Activated naive CD8-positive, alpha-beta T cell treated with anti-CD3 and anti-CD28 coated beads for 36 hours (primary cell): Measurements from ENCODE around the gene MYLIP. TPM values are rescaled to one million over a fixed set of nuclear protein-coding genes. Genes with fewer than 3 reads are reported as not detected.

Source experiments
- DNase-seq: peaks from one replicate; pipeline ENCODE4 v3.0.0; 2021
- H3K27ac Mint-ChIP-seq: one replicate; pipeline ENCODE4 v1.8.0; 2022; ENCODE audit warnings: mild to moderate bottlenecking, moderate library complexity, mixed read lengths
- H3K27me3 Mint-ChIP-seq: one replicate; pipeline ENCODE4 v1.8.0; 2022; ENCODE audit warnings: mild to moderate bottlenecking, mixed read lengths
- H3K36me3 Mint-ChIP-seq: one replicate; pipeline ENCODE4 v1.8.0; 2021; ENCODE audit warnings: mild to moderate bottlenecking, mixed read lengths
- H3K4me1 Mint-ChIP-seq: one replicate; pipeline ENCODE4 v1.8.0; 2021; ENCODE audit warnings: mixed read lengths
- H3K4me3 Mint-ChIP-seq: one replicate; pipeline ENCODE4 v1.8.0; 2022; ENCODE audit warnings: mild to moderate bottlenecking, moderate library complexity, mixed read lengths
- H3K9me3 Mint-ChIP-seq: one replicate; pipeline ENCODE4 v1.8.0; 2022; ENCODE audit warnings: mixed read lengths
- total RNA-seq, 2 experiments: library from RNA; stranded (reverse); gene quantifications; one replicate each; pipeline ENCODE4 v1.2.3, GENCODE V29; 2021

MYLIP gene
- total RNA-seq, 2 experiments from 2014 or later: 8.4 to 10.0 TPM

DNA sequence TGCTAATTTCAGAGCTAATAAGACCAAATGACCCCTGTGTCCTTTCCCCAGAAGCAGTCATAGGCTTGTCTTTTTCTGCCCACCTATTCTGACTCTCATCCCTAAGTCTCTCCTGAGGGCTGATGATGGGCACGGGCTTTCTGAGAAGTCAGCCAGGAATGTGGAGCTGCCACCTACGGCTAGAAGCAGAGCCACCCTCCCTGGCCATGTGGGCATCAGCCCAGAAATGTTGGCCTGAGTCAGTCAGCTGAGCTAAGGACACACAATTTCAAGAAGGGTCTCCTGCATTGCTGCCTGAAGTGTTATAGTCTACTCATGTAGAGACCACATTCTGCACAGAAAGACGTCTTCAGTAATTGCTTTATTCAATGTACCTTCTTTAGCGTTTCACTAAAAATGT lies 17.1 kb downstream of the MYLIP start:
- Mint-ChIP-seq H3K36me3 (peaks cover 58% of the 10 kb centered on the region), H3K9me3 (peaks cover 2% of the 10 kb centered on the region), H3K4me1 (peaks cover 4% of the 10 kb centered on the region), H3K27ac (no peak overlapping the region), H3K27me3 (no peaks in the 10 kb centered on the region), H3K4me3 (no peak overlapping the region)
- DNase-seq: no peak

DNA sequence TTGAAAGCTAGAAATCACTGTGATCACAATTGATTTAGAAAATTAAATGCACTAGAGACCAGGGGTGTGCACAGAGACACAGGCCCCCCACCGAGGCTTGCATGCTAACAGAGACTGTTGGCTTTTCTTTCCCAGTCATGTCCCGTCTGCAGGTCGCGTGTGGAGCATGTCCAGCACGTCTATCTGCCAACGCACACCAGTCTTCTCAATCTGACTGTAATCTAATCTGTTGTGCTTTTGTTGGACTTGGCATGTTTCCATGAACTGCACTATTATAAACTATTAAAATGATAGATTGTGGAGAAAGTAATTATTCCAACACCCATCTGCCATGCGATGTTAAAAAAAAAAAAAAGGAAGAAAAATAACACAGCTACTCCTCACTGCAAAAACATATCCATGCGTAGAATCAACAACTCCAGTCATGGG lies 17.7 kb downstream of the MYLIP start:
- Mint-ChIP-seq H3K4me1 (peaks cover 4% of the 10 kb centered on the region), H3K27me3 (no peaks in the 10 kb centered on the region), H3K36me3 (peaks cover 58% of the 10 kb centered on the region), H3K27ac (no peak overlapping the region), H3K4me3 (no peak overlapping the region), H3K9me3 (peaks cover 2% of the 10 kb centered on the region)
- no peak for DNase-seq

DNA sequence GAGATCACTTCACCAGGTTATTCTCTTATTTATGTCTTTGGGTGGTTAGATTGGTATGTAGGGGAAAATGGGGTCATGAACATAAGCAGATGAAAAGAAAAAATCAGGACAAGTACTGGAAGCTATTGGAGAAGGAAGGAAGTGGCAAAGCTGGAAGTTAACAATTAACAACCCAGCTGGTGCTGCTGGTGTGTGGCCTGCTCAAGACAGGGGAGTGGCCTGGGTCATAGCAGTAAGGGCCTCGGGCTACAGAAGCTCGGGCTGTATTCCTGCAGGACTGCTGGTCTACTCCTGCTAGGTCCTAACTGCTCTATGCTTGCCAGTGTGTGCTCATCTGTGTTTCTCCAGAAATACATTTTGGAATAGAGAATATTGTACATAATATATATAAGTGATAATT lies 19.6 kb downstream of the MYLIP start:
- Mint-ChIP-seq H3K27me3 (no peaks in the 10 kb centered on the region), H3K27ac (no peak overlapping the region), H3K4me3 (no peak overlapping the region), H3K9me3 (no peaks in the 10 kb centered on the region), H3K36me3 (peaks cover 51% of the 10 kb centered on the region), H3K4me1 (no peaks in the 10 kb centered on the region)
- no peak for DNase-seq

DNA sequence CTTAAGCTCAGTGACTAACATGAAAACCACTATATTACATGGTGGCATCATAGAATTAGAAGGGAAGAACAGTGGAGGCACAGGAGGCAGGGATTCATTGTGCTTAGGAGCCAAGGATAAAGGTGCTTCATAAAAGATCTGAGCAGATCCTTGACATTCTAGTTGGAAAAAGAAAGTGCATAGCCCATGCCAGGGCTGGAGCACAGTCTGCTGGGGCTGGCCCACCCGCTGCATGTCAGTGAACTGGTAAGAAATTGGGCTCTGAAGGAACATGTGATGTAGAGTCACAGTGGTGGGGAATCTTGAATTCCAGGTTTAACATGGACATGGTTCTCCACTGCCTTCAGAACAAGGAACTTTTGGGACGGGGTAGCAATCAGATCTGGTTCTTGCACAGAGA lies 20.4 kb downstream of the MYLIP start:
- peaks cover 52% of the 10 kb centered on the region for H3K36me3 Mint-ChIP-seq
- no peak overlapping the region for H3K27ac Mint-ChIP-seq
- DNase-seq: no peak
- no peaks in the 10 kb centered on the region for H3K9me3 Mint-ChIP-seq
- H3K4me1 Mint-ChIP-seq: no peaks in the 10 kb centered on the region
- no peaks in the 10 kb centered on the region for H3K27me3 Mint-ChIP-seq
- no peak overlapping the region for H3K4me3 Mint-ChIP-seq

DNA sequence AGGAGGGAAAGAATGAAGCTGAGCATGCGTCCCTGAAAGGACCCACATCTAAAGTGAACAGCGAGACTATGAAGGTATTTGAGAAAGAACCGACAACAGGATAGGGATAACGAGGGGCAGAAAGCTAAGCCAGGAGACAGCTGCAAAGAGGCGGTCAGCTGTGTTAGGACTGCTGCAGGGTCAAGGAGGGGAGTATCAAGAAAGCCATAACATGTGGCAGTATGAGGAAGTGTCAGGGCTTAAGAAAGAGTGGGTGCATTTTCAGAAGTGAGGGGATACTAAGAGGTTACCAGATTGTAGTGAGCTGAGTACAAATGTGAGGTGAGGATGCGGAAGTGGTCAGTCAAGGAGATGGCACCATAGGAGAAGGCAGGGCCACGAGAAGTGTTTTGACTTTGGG lies 21.2 kb downstream of the MYLIP start:
- Mint-ChIP-seq H3K4me1 (no peaks in the 10 kb centered on the region), H3K27me3 (no peaks in the 10 kb centered on the region), H3K9me3 (peaks cover 2% of the 10 kb centered on the region), H3K36me3 (peaks cover 60% of the 10 kb centered on the region), H3K27ac (no peak overlapping the region), H3K4me3 (no peak overlapping the region)
- DNase-seq: no peak

DNA sequence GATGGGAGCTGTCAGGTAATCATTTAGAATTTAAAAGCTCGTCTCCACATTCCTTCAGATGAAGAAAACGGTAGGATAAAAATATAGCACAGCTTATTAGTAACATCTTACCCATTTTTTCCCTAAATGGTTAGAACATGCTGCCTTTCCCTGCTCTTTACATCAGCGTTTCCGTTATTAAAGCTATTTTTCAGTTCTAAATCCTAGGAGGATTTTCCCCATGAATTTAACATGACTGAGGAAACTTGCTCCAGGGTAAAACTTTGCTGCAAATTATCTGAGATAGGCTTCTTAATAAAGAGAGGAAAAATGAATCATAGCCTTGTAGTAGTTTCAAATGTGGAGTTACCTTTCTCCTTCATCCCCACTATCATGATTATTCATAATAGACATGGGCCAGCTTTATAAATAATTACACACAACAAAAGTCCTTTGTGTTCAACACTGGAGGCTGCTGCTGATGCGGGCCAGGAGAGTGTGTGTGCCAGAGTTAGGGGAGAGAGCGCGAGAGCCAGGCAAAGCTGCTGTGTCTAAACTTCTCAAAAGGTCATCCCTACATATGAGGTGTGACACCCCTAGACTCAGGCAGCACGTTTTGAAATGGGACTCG lies 24.4 kb downstream of the MYLIP start:
- Mint-ChIP-seq H3K4me1 (no peaks in the 10 kb centered on the region), H3K27me3 (no peaks in the 10 kb centered on the region), H3K4me3 (no peak overlapping the region), H3K36me3 (peaks cover 73% of the 10 kb centered on the region), H3K9me3 (peaks cover 12% of the 10 kb centered on the region), H3K27ac (no peak overlapping the region)
- DNase-seq: no peak

DNA sequence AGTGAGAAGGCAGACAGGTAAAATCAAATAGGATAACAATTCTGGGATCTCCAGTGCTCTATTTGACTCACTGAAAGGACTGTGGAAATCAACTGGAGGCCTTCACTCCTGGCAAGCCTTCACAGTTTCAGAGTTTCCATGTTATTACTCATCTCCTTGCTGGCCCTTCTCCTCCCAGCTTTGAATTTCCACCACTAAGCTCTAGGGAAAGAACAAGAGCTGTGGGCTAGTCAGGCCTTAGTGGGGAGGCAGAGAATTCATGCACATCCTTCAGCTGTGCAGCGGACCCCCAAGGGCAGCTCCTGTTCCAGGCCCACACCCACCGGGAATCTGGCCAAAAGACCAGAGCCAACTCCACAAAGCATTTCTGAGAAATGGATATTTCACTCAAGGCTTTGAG lies 26.0 kb downstream of the MYLIP start:
- H3K27ac Mint-ChIP-seq: no peak overlapping the region
- peaks cover 14% of the 10 kb centered on the region for H3K9me3 Mint-ChIP-seq
- no peak for DNase-seq
- peaks cover 62% of the 10 kb centered on the region for H3K36me3 Mint-ChIP-seq
- H3K4me3 Mint-ChIP-seq: no peak overlapping the region
- H3K4me1 Mint-ChIP-seq: no peaks in the 10 kb centered on the region
- H3K27me3 Mint-ChIP-seq: no peaks in the 10 kb centered on the region

DNA sequence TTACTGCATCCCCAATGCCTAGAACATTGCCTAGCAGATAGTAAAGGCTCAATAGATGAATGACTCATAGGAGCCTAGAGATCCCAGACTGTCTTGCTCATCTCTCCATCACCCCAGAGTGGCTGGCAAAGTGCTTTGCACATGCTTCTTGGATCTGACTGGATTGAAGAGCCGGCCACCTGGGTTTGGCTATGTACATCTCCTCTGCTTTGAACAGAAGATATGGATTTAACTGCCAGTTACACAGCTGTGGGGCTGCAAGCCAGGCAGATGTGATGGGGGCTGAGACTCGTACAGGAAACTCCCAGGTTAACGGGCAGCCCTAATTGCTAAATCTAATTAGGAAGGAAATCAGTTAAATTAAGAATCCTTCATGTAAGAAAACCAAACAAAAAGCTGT lies 28.6 kb downstream of the MYLIP start:
- DNase-seq: no peak
- Mint-ChIP-seq H3K27me3 (no peaks in the 10 kb centered on the region), H3K27ac (no peak overlapping the region), H3K4me1 (peaks cover 13% of the 10 kb centered on the region), H3K9me3 (peaks cover 20% of the 10 kb centered on the region), H3K4me3 (no peak overlapping the region), H3K36me3 (peaks cover 44% of the 10 kb centered on the region)

DNA sequence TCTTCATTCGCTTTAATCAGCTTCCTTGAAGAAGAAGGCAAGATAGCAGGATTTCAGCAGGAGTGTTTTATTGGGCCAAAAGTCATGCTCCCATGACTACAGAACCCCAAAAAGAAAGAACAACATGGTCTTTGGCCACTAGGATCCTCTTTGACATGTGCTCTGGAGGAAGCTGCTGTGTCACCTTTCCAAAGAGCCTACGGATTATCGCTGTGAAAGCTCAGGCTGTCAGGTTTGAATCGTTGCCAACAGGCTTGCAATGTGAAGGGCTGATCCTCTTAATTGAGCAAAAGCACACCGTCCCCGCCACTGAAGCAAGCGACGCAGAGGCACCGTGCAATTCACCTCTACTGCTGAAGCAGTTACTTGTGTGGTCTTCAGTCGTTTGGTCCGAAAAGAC lies 29.0 kb downstream of the MYLIP start:
- H3K27me3 Mint-ChIP-seq: no peaks in the 10 kb centered on the region
- peaks cover 20% of the 10 kb centered on the region for H3K9me3 Mint-ChIP-seq
- H3K27ac Mint-ChIP-seq: no peak overlapping the region
- H3K36me3 Mint-ChIP-seq: peaks cover 41% of the 10 kb centered on the region
- H3K4me1 Mint-ChIP-seq: peaks cover 16% of the 10 kb centered on the region
- DNase-seq: no peak
- H3K4me3 Mint-ChIP-seq: no peak overlapping the region

DNA sequence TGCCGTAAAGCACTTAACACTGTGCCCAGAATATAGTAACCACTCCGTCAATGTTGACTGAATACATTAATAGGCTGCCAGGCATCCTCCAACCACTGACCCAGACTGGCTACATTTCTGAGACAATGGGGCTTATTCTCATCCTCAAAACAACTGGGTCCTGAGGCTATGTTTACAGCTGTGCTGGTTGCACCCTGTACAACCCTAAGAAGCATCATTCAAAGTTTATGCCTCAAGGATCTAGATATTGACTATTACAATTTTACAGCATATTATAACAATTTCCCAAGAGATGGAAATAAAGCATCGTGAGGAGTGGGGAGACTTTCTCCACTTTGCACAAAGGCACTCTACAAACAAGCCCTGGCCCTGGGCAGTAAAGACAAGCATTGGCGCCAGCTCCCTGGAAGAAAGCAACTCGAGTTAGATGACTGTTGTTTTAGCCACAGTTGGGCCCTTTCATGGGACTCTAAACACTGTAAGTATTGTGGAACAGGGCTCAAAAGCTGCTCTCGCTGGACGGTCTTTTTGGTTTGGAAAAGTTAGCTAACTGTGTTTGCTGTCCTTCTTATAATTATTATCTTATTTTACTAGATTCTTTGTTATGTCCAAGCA lies 30.2 kb downstream of the MYLIP start:
- Mint-ChIP-seq H3K9me3 (peaks cover 20% of the 10 kb centered on the region), H3K4me3 (no peak overlapping the region), H3K36me3 (peaks cover 38% of the 10 kb centered on the region), H3K27ac (no peak overlapping the region), H3K4me1 (peaks cover 27% of the 10 kb centered on the region), H3K27me3 (no peaks in the 10 kb centered on the region)
- no peak for DNase-seq

DNA sequence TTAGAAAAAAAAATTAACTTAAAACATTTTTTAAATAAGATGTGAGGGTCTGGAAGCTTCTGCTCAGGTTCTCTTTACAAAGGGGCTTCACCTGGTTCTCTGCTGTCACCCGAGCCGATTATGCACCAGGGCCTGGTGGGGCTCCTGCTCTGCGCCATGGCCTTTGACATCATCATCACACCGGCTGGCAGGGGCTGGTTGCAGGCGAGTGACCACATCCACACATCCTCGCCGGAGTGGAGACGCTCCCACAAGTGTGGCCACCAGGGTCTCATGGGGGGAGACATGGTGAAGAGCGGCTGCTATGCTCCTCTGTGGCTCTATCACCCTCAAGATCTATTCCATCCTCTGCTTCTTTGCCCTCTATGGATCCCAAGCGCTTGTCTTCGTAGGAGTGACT lies 31.9 kb downstream of the MYLIP start:
- no peak overlapping the region for H3K27ac Mint-ChIP-seq
- H3K27me3 Mint-ChIP-seq: peaks cover 3% of the 10 kb centered on the region
- DNase-seq: no peak

DNA sequence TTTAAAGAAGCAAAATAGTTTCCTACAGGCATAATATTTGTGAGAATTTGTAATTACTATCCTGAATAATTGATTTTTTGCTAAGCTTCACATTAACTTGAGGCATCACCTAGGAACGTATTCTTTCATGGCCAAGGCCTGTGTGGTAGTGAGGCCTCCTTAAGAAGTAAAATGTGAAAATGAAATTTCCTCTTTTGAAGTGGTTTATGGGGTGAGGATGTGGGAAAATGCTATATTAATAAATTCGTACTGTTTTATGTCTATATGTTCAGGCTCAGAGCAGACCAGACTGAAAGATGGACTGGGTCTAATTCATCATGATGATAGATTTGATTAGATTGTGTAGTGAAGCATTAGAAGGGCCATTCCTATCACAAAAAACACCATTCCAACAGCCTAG lies 33.1 kb downstream of the MYLIP start:
- Mint-ChIP-seq H3K27ac (no peak overlapping the region), H3K9me3 (peaks cover 10% of the 10 kb centered on the region), H3K36me3 (peaks cover 9% of the 10 kb centered on the region), H3K27me3 (peaks cover 5% of the 10 kb centered on the region), H3K4me3 (no peak overlapping the region), H3K4me1 (peaks cover 32% of the 10 kb centered on the region)
- DNase-seq: no peak

More for the DNA sequence above, 31.9 kb downstream of the MYLIP start:
- peaks cover 21% of the 10 kb centered on the region for H3K36me3 Mint-ChIP-seq
- no peak overlapping the region for H3K4me3 Mint-ChIP-seq
- peaks cover 14% of the 10 kb centered on the region for H3K9me3 Mint-ChIP-seq
- H3K4me1 Mint-ChIP-seq: peaks cover 28% of the 10 kb centered on the region

DNA sequence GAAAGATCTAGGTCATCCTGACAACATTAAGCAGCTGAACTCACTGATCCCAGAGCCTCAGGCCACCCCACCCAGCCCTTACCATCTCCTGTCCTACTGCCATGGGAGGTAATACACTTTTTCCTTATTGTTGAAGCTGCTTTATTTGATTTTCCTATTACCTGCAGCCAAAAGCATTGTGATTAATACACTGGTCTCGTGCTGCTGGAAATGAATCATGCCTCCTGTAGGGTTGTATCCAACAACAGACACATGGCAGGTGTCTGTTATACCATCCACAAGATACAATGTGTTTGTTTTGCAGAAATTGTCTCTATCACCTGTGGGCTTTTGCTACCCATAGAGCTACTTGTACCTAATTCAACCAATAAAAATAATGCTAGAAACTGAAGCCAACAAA lies 34.2 kb downstream of the MYLIP start:
- no peak for DNase-seq
- H3K36me3 Mint-ChIP-seq: peaks cover 2% of the 10 kb centered on the region
- H3K4me3 Mint-ChIP-seq: no peak overlapping the region
- H3K9me3 Mint-ChIP-seq: peaks cover 8% of the 10 kb centered on the region
- no peak overlapping the region for H3K27ac Mint-ChIP-seq
- peaks cover 5% of the 10 kb centered on the region for H3K27me3 Mint-ChIP-seq
- peaks cover 40% of the 10 kb centered on the region for H3K4me1 Mint-ChIP-seq

DNA sequence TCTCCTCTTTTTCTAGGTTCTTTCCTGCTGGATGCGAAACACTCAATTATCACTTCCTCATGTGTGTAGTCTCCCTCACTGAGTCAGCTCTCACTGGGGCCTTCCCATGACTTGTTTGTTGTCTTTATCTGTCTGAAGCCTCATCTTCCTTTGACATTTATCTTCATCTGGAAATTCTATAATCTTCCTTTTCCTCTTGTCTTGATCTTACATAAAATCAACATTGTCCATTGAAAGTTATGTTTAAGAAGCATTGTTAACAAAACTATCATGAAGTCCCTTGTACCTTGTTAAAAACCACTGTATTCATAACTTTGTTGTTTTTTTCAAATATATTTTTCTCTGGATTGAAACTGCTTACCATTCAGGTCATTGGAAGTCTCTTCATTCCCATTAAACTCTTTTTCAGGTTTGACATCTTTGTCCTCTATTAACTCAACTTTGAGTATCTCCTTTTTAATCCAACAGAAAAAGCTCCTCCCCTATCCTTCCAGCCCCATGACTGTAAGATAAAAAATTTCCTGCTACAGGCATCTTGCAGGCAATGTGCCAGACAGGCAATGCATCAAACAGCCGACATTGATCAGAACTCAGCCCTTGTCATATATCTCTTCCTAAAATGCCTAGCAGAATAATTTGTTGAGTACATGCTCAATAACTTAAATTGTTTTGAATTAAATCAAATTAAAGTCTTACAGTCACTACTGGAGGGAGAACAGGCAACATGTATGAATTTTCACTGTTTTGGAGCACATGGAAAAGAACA lies 34.8 kb downstream of the MYLIP start:
- peaks cover 47% of the 10 kb centered on the region for H3K4me1 Mint-ChIP-seq
- H3K36me3 Mint-ChIP-seq: no peaks in the 10 kb centered on the region
- no peak overlapping the region for H3K27ac Mint-ChIP-seq
- H3K4me3 Mint-ChIP-seq: no peak overlapping the region
- peaks cover 5% of the 10 kb centered on the region for H3K27me3 Mint-ChIP-seq
- no peak for DNase-seq
- peaks cover 6% of the 10 kb centered on the region for H3K9me3 Mint-ChIP-seq

DNA sequence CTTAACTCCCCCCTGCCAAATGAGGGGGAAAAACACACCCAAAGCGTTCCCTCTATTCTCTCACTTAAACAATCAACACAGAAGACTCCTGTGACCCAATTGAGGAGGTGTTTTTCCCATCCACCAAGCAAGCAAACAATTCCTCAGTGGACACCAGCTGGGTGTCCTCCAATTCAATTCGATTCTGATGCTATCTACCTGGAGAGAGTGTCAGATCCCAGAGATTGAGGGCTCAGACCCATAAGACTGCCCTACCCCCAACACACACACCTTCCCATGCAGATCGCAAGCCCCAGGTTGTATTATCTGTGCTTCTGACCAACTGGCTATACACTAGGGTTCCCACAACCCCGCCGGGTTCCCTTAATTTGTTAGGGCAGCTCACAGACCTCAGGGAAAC lies 36.8 kb downstream of the MYLIP start:
- DNase-seq: no peak
- no peaks in the 10 kb centered on the region for H3K36me3 Mint-ChIP-seq
- H3K4me1 Mint-ChIP-seq: peaks cover 50% of the 10 kb centered on the region
- no peak overlapping the region for H3K4me3 Mint-ChIP-seq
- H3K9me3 Mint-ChIP-seq: peaks cover 2% of the 10 kb centered on the region
- H3K27me3 Mint-ChIP-seq: peaks cover 5% of the 10 kb centered on the region
- no peak overlapping the region for H3K27ac Mint-ChIP-seq
